ACC112 (cell line): ENCODE data around the gene CYSTM1.
A peak's percentile ranks its signal among the peaks of the same experiment; 100 is the strongest.

ENCODE experiments used
- H2AFZ ChIP-seq: fragments of 200-600 bp; sonication (generic); one replicate; pipeline ENCODE4 v1.6.0; 2017; ENCODE audit warnings: antibody characterized with exemption, low read length; ENCODE audit not compliant: unreplicated experiment
- H3K27ac ChIP-seq: fragments of 200-600 bp; sonication (generic); 2 replicates; pipeline ENCODE4 v1.5.1; 2014; ENCODE audit warnings: low read depth, mild to moderate bottlenecking, antibody characterized with exemption, low read length, moderate library complexity
- H3K27me3 ChIP-seq: fragments of 200-600 bp; sonication (generic); 2 replicates; pipeline ENCODE4 v1.6.1; 2014; ENCODE audit warnings: mild to moderate bottlenecking, antibody characterized with exemption, low read length, moderate library complexity, mixed read lengths; ENCODE audit not compliant: insufficient read depth
- H3K36me3 ChIP-seq: fragments of 200-600 bp; sonication (generic); 2 replicates; pipeline ENCODE4 v1.6.1; 2016; ENCODE audit warnings: mild to moderate bottlenecking, antibody characterized with exemption, low read length, moderate library complexity, mixed read lengths; ENCODE audit not compliant: insufficient read depth
- H3K4me1 ChIP-seq: fragments of 200-600 bp; sonication (generic); one replicate; pipeline ENCODE4 v1.6.1; 2016; ENCODE audit warnings: low read length, mixed read lengths; ENCODE audit not compliant: insufficient read depth, unreplicated experiment, control insufficient read depth
- H3K4me3 ChIP-seq: fragments of 200-600 bp; sonication (generic); 2 replicates; pipeline ENCODE4 v1.5.1; 2014; ENCODE audit warnings: mild to moderate bottlenecking, low read depth, low read length
- H3K79me2 ChIP-seq: fragments of 200-600 bp; sonication (generic); one replicate; pipeline ENCODE4 v1.6.0; 2016; ENCODE audit warnings: low read length; ENCODE audit not compliant: control insufficient read depth, unreplicated experiment, insufficient read depth

Gene CYSTM1

DNA sequence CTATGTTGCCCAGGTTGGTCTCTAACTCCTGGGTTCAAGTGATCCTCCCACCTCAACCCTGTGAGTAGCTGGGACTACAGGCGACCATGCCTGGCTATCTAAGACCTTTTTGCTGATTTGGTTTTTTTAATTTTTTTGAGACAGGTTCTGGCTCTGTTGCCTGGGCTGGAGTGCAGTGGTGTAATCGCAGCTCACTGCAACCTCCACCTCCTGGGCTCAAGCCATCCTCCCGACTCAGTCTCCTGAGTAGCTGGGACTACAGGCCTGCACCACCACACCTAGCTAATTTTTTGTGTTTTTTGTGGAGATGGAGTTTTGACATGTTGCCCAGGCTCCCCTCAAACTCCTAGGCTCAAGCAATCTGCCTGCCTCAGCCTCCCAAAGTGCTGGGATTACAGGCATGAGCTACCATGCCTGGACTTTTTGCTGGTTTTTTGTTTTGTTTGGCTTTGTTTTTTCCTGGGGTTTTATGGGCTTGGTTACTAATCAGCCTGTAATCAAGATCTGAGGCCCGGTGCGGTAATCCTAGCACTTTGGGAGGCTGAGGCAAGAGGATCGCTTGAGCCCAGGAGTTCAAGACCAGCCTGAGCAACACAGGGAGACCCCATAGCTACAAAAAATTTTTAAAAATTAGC is 3.6 kb downstream of the CYSTM1 start:
- Histone ChIP-seq H3K36me3 (no peaks in the 10 kb centered on the region), H3K79me2 (peaks cover 10% of the 10 kb centered on the region), H3K27ac (peak overlapping the region; percentile 43), H2AFZ (no peak overlapping the region), H3K4me3 (no peak overlapping the region), H3K4me1 (peaks cover 49% of the 10 kb centered on the region), H3K27me3 (no peaks in the 10 kb centered on the region)

DNA sequence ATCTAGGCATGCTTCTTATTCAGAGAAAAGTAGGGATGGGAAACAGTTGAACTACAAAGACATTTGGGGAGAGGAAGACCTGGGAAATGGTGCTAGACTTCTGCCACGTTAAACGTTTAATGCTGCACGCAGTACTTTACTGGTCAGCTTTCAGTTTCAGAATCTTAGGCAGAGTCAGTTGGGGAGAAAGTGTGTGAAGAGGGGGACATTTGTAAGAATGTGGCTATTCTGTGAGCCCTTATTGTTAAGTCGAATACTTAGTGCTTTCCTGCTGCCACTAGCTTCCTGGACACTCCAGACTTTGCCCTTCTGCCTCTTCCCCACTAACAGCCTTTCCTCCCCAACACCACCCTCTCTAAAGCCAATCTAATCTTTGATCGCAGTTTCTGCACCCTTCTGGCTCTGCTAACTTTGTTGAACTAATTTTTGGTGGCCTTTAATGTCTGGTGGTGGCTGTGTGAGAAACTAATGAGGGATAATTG is 6.1 kb downstream of the CYSTM1 start:
- Histone ChIP-seq H3K79me2 (peaks cover 12% of the 10 kb centered on the region), H3K4me1 (peaks cover 46% of the 10 kb centered on the region), H3K27me3 (no peaks in the 10 kb centered on the region), H2AFZ (peak overlapping the region; percentile 79), H3K4me3 (peak overlapping the region; percentile 66), H3K36me3 (no peaks in the 10 kb centered on the region), H3K27ac (peak overlapping the region; percentile 28)

DNA sequence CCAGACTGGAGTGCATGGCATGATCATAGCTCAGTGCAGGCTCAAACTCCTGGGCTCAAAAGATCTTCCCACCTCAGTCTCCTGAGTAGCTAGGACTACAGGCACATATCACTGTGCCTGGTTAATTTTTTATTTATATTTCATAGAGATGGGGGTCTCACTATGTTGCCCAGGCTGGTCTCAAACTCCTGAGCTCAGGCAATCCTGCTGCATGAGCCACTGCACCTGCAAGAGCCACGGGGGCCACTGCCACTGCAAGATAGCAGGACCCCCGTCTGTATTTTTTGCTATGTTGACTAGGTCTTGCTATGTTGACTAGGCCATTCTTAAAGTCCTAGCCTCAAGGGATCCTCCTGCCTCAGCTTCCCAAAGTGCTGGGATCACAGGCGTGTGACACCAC is 6.5 kb downstream of the CYSTM1 start:
- Histone ChIP-seq H3K27me3 (no peaks in the 10 kb centered on the region), H3K4me1 (peaks cover 43% of the 10 kb centered on the region), H3K79me2 (peaks cover 9% of the 10 kb centered on the region), H3K27ac (no peak overlapping the region), H3K36me3 (no peaks in the 10 kb centered on the region), H3K4me3 (peak overlapping the region; percentile 66; the same call in 1 of the 2 replicates), H2AFZ (peak overlapping the region; percentile 79)

DNA sequence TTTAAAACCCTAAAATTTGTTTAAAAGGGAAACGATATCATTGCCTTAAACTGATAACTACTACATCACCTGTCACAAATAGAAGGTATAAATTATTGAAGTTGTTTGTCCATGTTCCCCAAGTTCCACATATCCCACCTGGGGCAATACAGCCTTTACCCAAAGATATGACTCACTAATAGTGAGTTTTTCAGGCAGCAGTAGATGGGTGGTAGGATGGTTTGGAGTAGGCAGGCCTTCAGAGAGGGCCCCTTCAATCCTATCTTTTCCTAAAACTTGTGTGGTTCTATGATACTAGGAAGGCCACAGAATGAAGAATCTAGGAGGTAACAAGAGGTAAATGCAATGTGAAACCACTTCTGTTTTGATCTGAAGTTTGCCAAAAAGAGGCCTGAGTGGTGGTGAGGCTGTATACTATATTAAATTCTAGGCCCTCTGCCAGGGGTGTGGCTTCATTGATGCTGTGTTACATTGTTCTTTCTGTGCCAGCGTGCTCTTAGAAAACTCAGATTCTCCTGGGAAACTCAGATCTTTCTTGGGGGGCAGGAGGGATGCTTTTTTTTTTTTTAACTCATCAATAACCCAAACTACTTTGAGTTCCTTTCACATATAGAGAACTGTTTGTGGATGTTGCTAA is 7.2 kb downstream of the CYSTM1 start:
- H3K36me3 ChIP-seq = no peaks in the 10 kb centered on the region
- peaks cover 8% of the 10 kb centered on the region for H3K79me2 ChIP-seq
- H3K27me3 ChIP-seq = no peaks in the 10 kb centered on the region
- H3K4me1 ChIP-seq = peaks cover 38% of the 10 kb centered on the region
- H2AFZ ChIP-seq = peak overlapping the region; percentile 63
- no peak overlapping the region for H3K4me3 ChIP-seq
- H3K27ac ChIP-seq = peak overlapping the region; percentile 56

DNA sequence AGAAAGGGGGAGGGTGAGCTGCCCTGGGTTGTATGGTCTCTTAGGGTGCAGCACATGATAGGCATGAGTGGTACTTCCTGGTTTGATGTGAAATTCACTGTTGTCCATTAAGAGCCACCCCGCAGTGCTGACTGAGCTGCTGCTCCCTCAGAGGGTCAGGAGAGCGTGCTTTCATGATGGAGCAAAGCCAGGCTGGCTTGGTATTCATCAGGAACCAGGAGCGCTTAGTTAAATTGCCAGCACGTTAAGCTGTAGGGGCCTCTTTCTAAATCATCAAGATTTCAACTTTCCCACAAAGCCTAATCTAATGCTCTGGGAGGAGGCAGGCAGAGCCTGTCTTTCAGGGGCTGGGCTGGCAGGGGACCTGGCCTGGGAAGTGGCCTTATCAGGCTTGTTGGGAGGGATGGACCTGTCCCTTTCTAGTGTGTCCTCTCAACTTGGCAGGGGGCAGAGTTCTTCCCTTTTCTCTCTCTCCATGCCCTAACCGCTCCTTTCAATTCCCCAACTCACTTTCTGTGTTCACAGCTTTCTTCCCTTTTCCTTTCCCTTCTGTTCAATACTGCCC is 7.9 kb downstream of the CYSTM1 start:
- Histone ChIP-seq H2AFZ (peak overlapping the region; percentile 63), H3K27ac (peak overlapping the region; percentile 56), H3K79me2 (peaks cover 8% of the 10 kb centered on the region), H3K36me3 (no peaks in the 10 kb centered on the region), H3K4me3 (no peak overlapping the region), H3K27me3 (no peaks in the 10 kb centered on the region), H3K4me1 (peaks cover 34% of the 10 kb centered on the region)

DNA sequence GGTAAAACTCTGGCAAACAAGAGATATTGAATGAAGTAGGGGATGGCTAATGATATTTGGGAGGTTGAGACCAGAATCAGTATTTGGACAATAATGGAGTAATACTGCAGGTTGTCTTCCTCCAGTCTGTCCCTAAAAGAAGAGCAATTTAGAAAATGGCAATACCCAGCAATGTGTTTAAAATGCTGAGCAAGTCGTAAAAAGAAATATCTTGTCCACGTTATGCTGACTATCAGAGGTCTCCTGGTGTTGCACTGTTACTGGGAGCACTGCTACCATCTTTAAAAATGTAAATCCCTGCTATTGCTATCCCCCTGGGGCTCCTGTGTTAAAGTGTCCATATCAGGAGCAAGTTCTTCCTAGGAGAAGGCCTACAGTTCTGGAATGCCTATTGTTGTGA is 10.4 kb downstream of the CYSTM1 start:
- Histone ChIP-seq H3K4me3 (no peak overlapping the region), H3K27ac (no peak overlapping the region), H3K4me1 (peaks cover 36% of the 10 kb centered on the region), H2AFZ (no peak overlapping the region), H3K27me3 (no peaks in the 10 kb centered on the region), H3K36me3 (no peaks in the 10 kb centered on the region), H3K79me2 (peaks cover 8% of the 10 kb centered on the region)

DNA sequence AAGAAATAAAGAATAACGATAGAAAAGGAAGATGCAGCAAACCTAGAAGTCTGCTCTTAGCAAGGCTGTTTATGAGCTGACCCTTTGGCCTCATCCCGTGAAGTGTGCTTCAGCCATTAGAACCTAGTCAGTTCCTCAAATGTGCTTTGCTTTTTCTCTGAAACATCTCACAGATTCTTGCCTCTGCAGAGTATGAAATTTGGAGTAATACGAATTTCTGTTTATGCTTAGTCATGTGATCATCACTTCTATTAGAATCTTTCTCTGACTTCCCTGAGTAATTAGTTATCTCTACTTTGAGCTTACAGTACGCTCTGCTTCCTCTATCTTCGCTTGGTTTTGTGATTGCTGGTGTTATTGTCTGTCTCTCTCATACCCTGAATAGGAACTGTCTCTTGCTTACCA is 11.3 kb downstream of the CYSTM1 start:
- no peaks in the 10 kb centered on the region for H3K27me3 ChIP-seq
- H3K27ac ChIP-seq = no peak overlapping the region
- H2AFZ ChIP-seq = no peak overlapping the region
- no peaks in the 10 kb centered on the region for H3K36me3 ChIP-seq
- peaks cover 38% of the 10 kb centered on the region for H3K4me1 ChIP-seq
- H3K79me2 ChIP-seq = peaks cover 8% of the 10 kb centered on the region
- H3K4me3 ChIP-seq = no peak overlapping the region

DNA sequence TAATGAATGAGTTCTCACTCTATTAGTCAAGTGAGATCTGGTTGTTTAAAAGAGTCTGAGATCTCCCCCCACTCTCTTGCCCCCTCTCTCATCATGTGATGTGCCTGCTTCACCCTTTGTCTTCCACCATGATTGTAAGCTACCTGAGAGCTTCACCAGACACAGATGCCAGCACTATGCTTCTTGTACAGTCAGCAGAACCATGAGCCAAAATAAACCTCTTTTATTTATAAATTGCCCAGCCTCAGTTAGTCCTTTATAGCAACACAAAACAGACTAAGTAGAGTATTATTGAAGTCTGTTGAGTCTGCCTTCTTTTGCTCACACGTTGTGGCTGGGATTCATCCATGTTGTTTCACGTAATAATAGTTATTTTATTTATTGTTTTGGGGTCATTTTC is 14.3 kb downstream of the CYSTM1 start:
- Histone ChIP-seq H3K36me3 (no peaks in the 10 kb centered on the region), H3K27ac (no peak overlapping the region), H3K79me2 (no peaks in the 10 kb centered on the region), H3K4me1 (peaks cover 17% of the 10 kb centered on the region), H3K4me3 (no peak overlapping the region), H2AFZ (no peak overlapping the region), H3K27me3 (no peaks in the 10 kb centered on the region)

DNA sequence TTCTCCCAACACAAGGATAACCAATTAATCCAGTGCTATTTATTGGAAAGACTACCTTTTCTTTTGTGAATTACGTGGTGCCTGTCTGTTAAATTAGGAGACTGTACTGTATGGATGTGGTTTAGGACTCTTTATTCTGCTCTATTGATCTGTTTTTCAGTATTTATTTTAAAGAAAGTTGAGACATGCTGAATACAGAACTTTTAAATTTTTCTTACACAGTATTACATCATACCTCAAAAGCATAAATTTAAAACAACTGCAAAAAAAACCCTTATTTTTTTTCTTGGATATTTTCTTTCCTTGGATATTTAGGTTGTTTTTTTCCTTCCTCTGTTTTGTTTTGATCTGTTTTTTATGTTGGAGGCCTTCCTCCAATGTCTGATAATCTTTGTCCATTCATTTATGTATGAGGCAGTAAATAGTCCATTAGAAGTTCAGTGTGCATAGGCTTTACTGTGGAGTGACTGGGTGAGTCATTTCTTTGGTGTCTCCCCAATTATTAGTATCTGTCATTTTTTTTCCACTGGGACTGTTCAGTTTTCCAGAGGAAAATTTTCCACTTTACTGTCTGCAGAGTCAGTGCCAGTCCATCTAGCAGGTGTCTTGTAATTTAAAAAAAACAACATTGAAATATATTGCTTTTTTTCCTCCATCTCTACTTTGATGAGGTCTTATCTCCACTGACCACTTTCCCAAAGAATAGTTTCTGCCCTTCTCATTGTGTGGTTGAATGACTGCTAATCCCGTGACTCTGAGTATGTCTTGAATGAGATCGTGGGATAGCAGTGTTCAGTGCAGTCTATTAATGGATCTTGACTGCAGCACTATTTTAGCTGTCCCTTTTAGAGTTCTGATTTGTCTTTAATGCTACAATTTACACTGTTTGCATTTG is 15.2 kb downstream of the CYSTM1 start:
- no peaks in the 10 kb centered on the region for H3K27me3 ChIP-seq
- H3K4me3 ChIP-seq = no peak overlapping the region
- peaks cover 17% of the 10 kb centered on the region for H3K4me1 ChIP-seq
- H2AFZ ChIP-seq = no peak overlapping the region
- H3K27ac ChIP-seq = peak overlapping the region; percentile 54
- no peaks in the 10 kb centered on the region for H3K79me2 ChIP-seq
- no peaks in the 10 kb centered on the region for H3K36me3 ChIP-seq

DNA sequence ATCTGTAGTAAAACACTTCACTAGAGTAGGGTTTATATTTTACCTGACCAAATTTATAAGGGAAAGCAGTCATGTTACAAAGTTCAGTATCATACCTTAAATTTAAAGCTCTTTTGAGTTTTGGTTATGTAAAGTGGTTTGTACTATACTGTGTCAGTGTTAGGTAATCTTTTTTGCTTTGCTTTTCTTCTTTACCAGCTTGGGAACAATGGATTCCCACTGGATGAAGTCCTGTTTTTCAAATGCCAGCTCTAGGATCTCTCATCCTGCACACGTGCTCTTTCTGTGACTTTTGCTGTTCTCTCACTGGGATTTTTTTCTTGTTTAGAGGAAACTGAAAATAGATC is 15.9 kb downstream of the CYSTM1 start:
- no peak overlapping the region for H3K4me3 ChIP-seq
- H3K4me1 ChIP-seq = peaks cover 17% of the 10 kb centered on the region
- no peak overlapping the region for H2AFZ ChIP-seq
- H3K27ac ChIP-seq = peak overlapping the region; percentile 54
- no peaks in the 10 kb centered on the region for H3K27me3 ChIP-seq
- no peaks in the 10 kb centered on the region for H3K36me3 ChIP-seq
- no peaks in the 10 kb centered on the region for H3K79me2 ChIP-seq
